ENCODE measurements around the gene HECA.
"Not testable (repeated sequence)": the region's sequence is repeated elsewhere in the genome, so short reads cannot be mapped to it uniquely, and the experiment has no call there.

The HECA gene

DNA sequence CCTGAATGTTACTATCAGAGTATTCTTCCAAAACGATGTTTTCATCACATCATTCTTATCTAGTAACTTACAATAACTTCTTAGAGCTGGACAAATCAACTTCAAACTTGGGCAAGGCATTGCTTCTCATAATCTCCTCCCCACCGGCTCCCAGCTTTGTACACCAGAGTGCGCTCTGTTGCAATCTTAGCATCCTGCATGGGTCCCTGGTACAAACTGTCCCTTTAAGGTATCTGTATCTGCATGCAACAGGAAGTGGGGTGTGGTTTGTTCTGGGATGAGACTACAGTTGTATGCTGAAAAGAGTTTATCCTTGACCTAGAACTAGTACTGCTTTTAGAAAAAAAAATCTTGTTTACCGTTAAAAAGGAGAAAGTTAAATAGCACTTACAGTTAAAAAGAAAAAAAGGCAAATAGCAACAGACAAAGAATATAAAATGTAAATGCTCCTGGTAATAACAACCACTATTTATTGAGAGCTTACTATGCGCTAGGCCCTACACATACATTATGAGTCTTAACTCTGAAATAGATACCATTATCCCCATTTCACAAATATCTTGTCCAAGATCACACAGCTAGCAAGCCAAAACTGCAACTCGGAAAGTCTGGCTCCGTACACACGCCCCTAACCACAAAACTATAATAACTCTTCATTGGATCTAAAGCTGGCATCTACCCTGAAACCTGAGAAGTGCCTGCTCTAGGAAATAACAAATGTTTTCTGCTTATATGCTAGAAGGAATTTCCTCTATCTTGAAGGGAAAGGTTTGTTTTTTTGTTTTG is 9.8 kb upstream of the HECA start:
- DNase-seq (ENCODE audit: low spot score in 2 of 2) (peak; percentile 54 to 72), ATAC-seq (replicated peaks; ENCODE audit: extremely low read depth, poor library complexity, severe bottlenecking) (peak; percentile 98)
- H3K27me3 Mint-ChIP-seq = no peaks in the 10 kb centered on the region
- H3K27ac Mint-ChIP-seq (ENCODE audit: low read depth) = peak overlapping the region; percentile 80
- H3K4me1 Mint-ChIP-seq = peaks cover 27% of the 10 kb centered on the region
- H3K36me3 Mint-ChIP-seq (ENCODE audit: insufficient read depth) = peaks cover 2% of the 10 kb centered on the region
- H3K9me3 Mint-ChIP-seq = peaks cover 3% of the 10 kb centered on the region
- peak overlapping the region; percentile 45 for H3K4me3 Mint-ChIP-seq

DNA sequence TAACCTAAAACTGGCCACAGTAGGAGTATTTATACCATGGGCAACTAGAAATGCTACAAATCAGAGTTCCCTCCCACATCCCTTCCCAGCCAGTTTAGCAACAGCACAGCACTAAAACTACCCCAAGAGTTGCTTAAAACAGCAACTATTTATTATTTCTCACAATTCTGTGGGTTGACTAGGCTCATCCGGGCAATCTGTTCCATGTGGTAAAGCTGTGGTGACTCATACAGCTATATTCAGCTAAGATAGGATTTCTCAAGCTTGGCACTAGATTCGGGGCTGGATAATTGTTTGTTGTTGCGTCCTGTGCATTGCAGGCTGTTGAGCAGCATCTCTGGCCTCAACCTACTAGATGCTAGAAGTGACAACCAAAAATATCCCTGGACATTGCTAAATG is 8.6 kb upstream of the HECA start:
- DNase-seq (ENCODE audit: low spot score in 2 of 2) = no peak
- no peaks in the 10 kb centered on the region for H3K9me3 Mint-ChIP-seq
- ATAC-seq (replicated peaks; ENCODE audit: extremely low read depth, poor library complexity, severe bottlenecking) = peak; percentile 27
- no peak overlapping the region for H3K4me3 Mint-ChIP-seq
- H3K27ac Mint-ChIP-seq (ENCODE audit: low read depth) = peak overlapping the region; percentile 88
- peaks cover 27% of the 10 kb centered on the region for H3K4me1 Mint-ChIP-seq
- H3K27me3 Mint-ChIP-seq = no peaks in the 10 kb centered on the region
- H3K36me3 Mint-ChIP-seq (ENCODE audit: insufficient read depth) = no peaks in the 10 kb centered on the region

DNA sequence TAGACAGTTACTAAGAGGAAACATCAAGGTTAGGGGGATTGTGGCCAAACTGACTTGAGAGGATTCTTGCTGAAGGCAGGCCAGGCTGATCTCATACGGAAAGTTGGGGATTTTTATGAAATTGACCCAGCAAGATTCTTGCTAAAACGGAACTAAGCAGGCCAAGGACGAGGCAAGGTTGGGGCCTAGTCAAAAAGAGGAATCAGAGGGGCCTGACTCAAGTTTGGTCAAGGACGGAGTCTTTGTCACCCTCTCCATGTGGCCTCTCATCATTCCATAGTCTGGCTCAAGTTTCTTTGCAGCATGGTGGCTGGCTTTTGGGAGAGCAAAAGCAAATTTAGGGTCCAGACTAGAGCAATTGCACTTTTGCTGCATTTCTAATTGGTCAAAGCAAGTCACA is 7.9 kb upstream of the HECA start:
- H3K4me3 Mint-ChIP-seq = no peak overlapping the region
- H3K9me3 Mint-ChIP-seq = no peaks in the 10 kb centered on the region
- peak overlapping the region; percentile 88 for H3K27ac Mint-ChIP-seq (ENCODE audit: low read depth)
- H3K4me1 Mint-ChIP-seq = peaks cover 29% of the 10 kb centered on the region
- no peaks in the 10 kb centered on the region for H3K27me3 Mint-ChIP-seq
- ATAC-seq (replicated peaks; ENCODE audit: extremely low read depth, poor library complexity, severe bottlenecking) = no peak
- no peak for DNase-seq (ENCODE audit: low spot score in 2 of 2)
- H3K36me3 Mint-ChIP-seq (ENCODE audit: insufficient read depth) = no peaks in the 10 kb centered on the region

DNA sequence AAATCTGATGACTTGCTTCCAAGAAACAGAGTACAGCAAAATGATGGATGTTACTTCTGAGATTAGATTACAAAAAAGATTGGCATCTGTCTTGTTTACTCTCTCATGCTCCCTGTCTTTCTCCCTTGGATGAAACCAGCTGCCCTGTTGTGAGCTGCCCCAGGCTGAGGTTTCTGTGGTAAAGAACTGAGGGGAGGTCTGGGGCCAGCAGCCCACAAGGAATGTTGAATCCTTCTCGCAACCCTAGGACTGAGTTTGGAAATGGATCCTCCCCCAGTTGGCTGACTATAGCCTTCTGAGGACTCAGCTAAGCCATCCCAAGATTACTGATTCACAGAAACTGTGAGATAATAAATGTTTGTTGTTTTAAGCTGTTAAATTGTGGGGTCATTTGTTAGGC is 5.6 kb upstream of the HECA start:
- Mint-ChIP-seq H3K36me3 (ENCODE audit: insufficient read depth) (peaks cover 8% of the 10 kb centered on the region), H3K27ac (ENCODE audit: low read depth) (no peak overlapping the region), H3K4me3 (no peak overlapping the region), H3K27me3 (no peaks in the 10 kb centered on the region), H3K4me1 (peaks cover 50% of the 10 kb centered on the region), H3K9me3 (no peaks in the 10 kb centered on the region)
- ATAC-seq (replicated peaks; ENCODE audit: extremely low read depth, poor library complexity, severe bottlenecking) (no peak), DNase-seq (ENCODE audit: low spot score in 2 of 2) (no peak)

DNA sequence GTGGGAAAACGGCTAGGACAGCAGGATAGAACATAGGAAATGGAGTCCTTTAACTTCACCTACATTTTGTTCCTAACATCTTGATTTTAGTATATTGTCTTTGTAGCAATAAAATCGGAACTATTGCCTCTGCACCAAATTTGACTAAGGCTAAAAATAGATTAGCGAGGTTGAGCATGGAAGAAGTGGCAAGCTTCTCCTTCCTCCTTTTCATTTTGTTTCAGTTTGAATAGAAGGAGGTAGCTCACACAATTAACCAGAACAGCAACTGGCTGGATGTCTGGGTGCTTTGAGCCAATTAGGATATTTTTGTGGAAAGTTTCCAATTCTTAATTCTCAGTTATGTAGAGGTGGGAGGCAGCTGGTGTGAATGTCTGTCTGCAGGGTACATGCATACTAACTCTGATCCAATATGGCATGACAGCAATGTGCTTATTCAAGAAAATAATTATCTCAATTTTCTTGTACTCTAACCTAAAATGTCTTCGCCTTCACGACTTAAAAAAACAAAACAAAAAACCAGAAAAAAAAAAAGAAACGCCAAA is 3.1 kb upstream of the HECA start:
- ATAC-seq (replicated peaks; ENCODE audit: extremely low read depth, poor library complexity, severe bottlenecking) (no peak), DNase-seq (ENCODE audit: low spot score in 2 of 2) (no peak)
- H3K4me3 Mint-ChIP-seq = peak overlapping the region; percentile 3
- H3K9me3 Mint-ChIP-seq = no peaks in the 10 kb centered on the region
- peaks cover 44% of the 10 kb centered on the region for H3K4me1 Mint-ChIP-seq
- peak overlapping the region; percentile 35 for H3K27ac Mint-ChIP-seq (ENCODE audit: low read depth)
- H3K36me3 Mint-ChIP-seq (ENCODE audit: insufficient read depth) = peaks cover 26% of the 10 kb centered on the region
- no peaks in the 10 kb centered on the region for H3K27me3 Mint-ChIP-seq

DNA sequence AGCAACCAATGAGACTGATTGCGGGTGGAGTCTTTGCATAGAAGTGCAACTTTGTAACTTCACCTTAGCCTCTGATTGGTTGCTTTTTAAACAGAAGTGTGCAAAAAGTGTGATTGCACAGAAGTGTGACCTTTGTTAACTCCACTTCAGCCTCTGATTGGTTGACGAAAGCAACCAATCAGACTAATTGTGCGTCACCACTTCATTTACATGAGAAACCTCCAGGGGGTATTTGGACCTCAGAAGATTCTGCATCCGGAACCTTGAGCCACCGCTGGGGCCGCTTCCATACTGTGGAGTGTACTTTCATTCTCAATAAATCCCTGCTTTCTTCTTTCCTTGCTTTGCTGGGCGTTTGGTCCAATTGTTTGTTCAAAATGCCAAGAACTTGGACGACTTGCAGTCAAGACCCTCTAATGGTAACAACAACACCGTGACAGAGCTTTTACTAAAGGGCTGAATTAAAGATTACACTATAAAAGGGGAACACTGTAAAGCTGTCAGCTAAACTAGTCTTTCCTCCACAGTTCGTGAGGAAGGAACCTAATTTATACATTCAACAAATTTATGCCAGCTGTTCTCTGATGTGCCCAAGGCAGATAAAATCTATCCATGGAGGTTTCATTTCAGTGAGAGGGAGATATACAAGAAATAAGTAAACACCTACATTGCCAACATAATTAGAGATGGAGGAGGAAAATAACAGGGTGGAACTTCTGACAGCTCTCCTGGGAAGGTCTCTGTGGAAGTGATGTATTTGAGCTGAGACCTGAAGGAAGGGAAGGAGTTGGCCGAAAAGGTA is 1.4 kb upstream of the HECA start:
- Mint-ChIP-seq H3K4me3 (peak overlapping the region; percentile 15), H3K9me3 (no peaks in the 10 kb centered on the region), H3K27me3 (no peaks in the 10 kb centered on the region), H3K4me1 (peaks cover 57% of the 10 kb centered on the region), H3K36me3 (ENCODE audit: insufficient read depth) (peaks cover 38% of the 10 kb centered on the region), H3K27ac (ENCODE audit: low read depth) (peak overlapping the region; percentile 98)
- ATAC-seq (replicated peaks; ENCODE audit: extremely low read depth, poor library complexity, severe bottlenecking) (no peak), DNase-seq (ENCODE audit: low spot score in 2 of 2) (no peak)

DNA sequence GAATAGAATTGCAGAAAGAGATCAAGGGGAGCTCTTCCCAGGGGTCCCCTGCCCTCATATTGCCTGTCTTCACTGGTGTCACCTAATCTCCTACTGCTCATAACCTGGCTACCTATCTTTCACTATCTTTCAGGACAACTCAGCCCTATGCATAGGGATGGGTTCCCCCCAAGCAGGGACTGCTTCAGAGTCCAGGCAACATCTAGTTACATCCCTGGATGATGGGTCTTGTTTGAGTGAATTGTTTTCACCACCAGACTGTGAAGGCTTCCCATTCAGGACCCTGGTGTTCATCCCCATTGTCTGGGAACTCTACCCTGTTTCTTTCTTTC is 850 bp upstream of the HECA start:
- H3K27ac Mint-ChIP-seq (ENCODE audit: low read depth) = peak overlapping the region; percentile 98
- DNase-seq (ENCODE audit: low spot score in 2 of 2) = no peak
- peaks cover 62% of the 10 kb centered on the region for H3K4me1 Mint-ChIP-seq
- no peak for ATAC-seq (replicated peaks; ENCODE audit: extremely low read depth, poor library complexity, severe bottlenecking)
- H3K36me3 Mint-ChIP-seq (ENCODE audit: insufficient read depth) = peaks cover 38% of the 10 kb centered on the region
- H3K4me3 Mint-ChIP-seq = no peak overlapping the region
- H3K27me3 Mint-ChIP-seq = no peaks in the 10 kb centered on the region
- H3K9me3 Mint-ChIP-seq = no peaks in the 10 kb centered on the region

DNA sequence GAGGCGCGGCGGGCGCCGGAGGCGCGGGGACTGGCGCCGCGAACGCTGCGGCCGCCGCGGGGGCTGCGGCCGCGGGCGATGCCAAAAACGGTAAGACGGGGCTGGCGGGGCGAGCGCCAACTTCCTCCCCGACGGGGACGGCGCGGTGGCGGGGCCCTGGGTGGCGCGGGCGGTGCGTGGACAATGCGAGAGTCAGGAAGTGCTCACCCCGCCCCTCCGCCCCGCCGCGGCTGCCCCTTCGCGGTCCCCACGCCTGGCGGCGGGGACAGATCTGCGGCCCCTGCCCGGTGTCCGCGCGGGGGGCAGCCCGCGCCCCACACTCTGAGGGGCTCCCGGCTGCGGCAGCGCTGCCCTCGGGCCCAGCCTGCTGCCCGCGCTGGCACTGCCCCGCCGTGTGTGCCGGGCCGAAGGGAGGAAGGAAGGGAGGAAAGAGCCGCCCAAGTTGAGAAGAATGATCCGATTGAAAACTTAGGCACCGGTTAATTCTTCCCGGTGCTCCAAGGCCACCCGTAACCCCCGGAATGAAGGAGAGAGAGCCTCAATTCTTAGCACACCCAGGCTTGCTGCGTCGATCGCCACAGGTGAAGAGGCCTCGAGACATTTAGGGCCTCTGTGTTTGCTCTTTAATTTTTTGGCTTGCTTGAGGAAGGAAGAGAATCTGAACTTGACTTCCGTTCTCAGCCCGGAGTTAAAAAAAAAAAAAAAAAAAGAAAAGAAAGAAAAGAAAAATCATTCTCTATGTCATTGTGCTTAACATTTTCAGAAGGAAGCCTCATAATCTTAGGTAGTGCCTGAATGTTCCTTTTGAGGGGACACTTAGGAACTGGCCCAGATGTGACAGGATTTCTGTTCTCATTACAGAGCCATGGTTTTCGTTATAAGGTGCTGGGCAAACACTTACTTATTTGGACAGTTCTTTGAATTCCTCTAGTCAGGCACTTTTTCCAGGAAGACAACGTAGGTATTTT is 982 bp downstream of the HECA start:
- Mint-ChIP-seq H3K4me1 (peaks cover 81% of the 10 kb centered on the region), H3K4me3 (peak overlapping the region; percentile 94), H3K9me3 (no peaks in the 10 kb centered on the region), H3K27me3 (no peaks in the 10 kb centered on the region), H3K27ac (ENCODE audit: low read depth) (peak overlapping the region; percentile 98), H3K36me3 (ENCODE audit: insufficient read depth) (peaks cover 38% of the 10 kb centered on the region)
- ATAC-seq (replicated peaks; ENCODE audit: extremely low read depth, poor library complexity, severe bottlenecking) (peak; percentile 45), DNase-seq (ENCODE audit: low spot score in 2 of 2) (peak; percentile 43 to 47)

DNA sequence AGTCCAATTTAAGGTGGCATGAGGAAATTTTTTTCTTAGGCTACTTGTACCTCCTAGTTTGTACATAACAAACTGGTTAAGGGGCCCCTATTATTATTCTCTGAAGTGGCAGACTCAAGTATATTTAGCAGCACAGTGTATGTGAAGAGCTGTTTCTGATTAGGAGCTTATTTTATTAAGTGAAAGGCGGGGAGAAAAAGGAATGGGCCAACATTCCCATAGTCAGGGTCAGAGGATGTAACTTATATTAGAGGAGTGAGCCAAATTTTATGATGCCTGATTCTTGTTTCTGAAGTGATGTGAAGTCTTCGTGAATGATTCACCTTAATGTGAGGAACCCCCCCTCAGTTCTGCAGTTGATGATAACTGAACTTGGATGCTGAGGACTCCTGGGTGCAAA is 2.8 kb downstream of the HECA start:
- H3K27me3 Mint-ChIP-seq = no peaks in the 10 kb centered on the region
- H3K36me3 Mint-ChIP-seq (ENCODE audit: insufficient read depth) = peaks cover 47% of the 10 kb centered on the region
- H3K9me3 Mint-ChIP-seq = no peaks in the 10 kb centered on the region
- peak overlapping the region; percentile 98 for H3K27ac Mint-ChIP-seq (ENCODE audit: low read depth)
- H3K4me1 Mint-ChIP-seq = peaks cover 73% of the 10 kb centered on the region
- H3K4me3 Mint-ChIP-seq = peak overlapping the region; percentile 94
- no peak for DNase-seq (ENCODE audit: low spot score in 2 of 2)
- ATAC-seq (replicated peaks; ENCODE audit: extremely low read depth, poor library complexity, severe bottlenecking) = no peak

DNA sequence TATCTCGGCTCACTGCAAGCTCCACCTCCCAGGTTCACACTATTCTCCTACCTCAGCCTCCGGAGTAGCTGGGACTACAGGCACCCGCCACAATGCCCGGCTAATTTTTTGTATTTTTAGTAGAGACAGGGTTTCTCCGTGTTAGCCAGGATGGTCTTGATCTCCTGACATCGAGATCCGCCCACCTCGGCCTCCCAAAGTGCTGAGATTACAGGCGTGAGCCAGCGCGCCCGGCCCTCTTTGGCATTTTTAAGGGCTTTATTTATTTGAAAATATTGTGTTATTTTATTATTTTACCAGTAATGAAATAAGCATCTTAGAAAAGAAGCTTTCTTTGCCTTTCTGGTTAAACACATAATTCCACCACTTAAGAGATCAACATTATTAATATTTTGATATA is 6.0 kb downstream of the HECA start:
- Mint-ChIP-seq H3K4me1 (peaks cover 84% of the 10 kb centered on the region), H3K4me3 (peak overlapping the region; percentile 94), H3K27ac (ENCODE audit: low read depth) (peak overlapping the region; percentile 98), H3K36me3 (ENCODE audit: insufficient read depth) (peaks cover 42% of the 10 kb centered on the region)
- not testable (repeated sequence) for H3K27me3 Mint-ChIP-seq; H3K9me3 Mint-ChIP-seq; DNase-seq (ENCODE audit: low spot score in 2 of 2); ATAC-seq (replicated peaks; ENCODE audit: extremely low read depth, poor library complexity, severe bottlenecking)

DNA sequence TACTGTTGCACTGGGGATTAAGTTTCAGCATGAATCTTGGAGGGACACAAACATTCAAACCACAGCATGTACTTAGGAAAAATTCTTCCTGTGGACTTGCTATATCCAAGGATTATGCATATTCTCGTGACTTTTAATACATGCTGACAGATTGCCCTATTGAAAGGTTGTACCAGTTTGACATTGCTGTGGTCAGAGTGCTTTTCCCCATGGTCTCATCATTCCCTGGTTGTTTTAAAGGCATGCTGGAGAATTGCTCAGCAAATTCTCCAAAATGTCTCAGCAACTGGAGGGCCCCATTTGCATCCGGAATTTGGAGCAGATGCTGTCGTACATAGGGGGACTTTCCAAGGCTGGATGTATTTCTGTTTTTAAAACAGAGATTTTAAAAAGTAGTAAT is 7.4 kb downstream of the HECA start:
- no peaks in the 10 kb centered on the region for H3K9me3 Mint-ChIP-seq
- H3K36me3 Mint-ChIP-seq (ENCODE audit: insufficient read depth) = peaks cover 33% of the 10 kb centered on the region
- DNase-seq (ENCODE audit: low spot score in 2 of 2) (no peak), ATAC-seq (replicated peaks; ENCODE audit: extremely low read depth, poor library complexity, severe bottlenecking) (no peak)
- peak overlapping the region; percentile 91 for H3K27ac Mint-ChIP-seq (ENCODE audit: low read depth)
- H3K4me3 Mint-ChIP-seq = peak overlapping the region; percentile 74
- no peaks in the 10 kb centered on the region for H3K27me3 Mint-ChIP-seq
- peaks cover 84% of the 10 kb centered on the region for H3K4me1 Mint-ChIP-seq

DNA sequence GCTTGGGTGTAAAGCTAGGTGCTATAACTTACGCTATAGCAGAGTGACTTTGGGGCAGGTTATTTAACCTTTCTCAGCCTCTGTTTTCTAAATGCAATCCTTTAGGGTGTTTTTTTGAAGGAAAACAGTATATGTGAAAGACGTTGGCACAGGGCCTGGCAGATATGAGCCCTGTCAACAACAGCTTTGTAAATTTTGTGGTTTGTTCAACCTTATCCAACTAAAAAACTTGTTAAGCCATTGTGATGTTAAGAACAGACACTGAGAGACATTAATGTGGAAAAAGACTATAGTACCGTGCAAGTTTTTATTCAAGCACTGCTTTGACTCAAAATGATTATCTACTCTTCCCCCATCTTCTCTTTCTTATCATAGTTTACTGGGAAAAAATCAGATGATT is 8.2 kb downstream of the HECA start:
- ATAC-seq (replicated peaks; ENCODE audit: extremely low read depth, poor library complexity, severe bottlenecking) (peak; percentile 12), DNase-seq (ENCODE audit: low spot score in 2 of 2) (no peak)
- peak overlapping the region; percentile 74 for H3K4me3 Mint-ChIP-seq
- peaks cover 84% of the 10 kb centered on the region for H3K4me1 Mint-ChIP-seq
- no peaks in the 10 kb centered on the region for H3K27me3 Mint-ChIP-seq
- peak overlapping the region; percentile 91 for H3K27ac Mint-ChIP-seq (ENCODE audit: low read depth)
- H3K36me3 Mint-ChIP-seq (ENCODE audit: insufficient read depth) = peaks cover 29% of the 10 kb centered on the region
- H3K9me3 Mint-ChIP-seq = no peaks in the 10 kb centered on the region
